Parathyroid adenoma (tissue), 2 donors: ENCODE data around the gene FMNL2.
"Not testable (repeated sequence)": the region's sequence is repeated elsewhere in the genome, so short reads cannot be mapped to it uniquely, and the experiment has no call there.

Source experiments
- H2AFZ ChIP-seq: fragments of 300-600 bp; sonication (generic); one replicate; pipeline ENCODE4 v1.7.0; 2017; ENCODE audit warnings: antibody characterized with exemption, mild to moderate bottlenecking
- H3K27ac ChIP-seq: fragments of 300-600 bp; sonication (generic); one replicate; pipeline ENCODE4 v1.7.0; 2017
- H3K27me3 ChIP-seq: fragments of 300-600 bp; sonication (generic); one replicate; pipeline ENCODE4 v1.7.0; 2017; ENCODE audit warnings: low read length; ENCODE audit not compliant: control insufficient read depth, insufficient read depth
- H3K36me3 ChIP-seq: fragments of 300-600 bp; sonication (generic); one replicate; pipeline ENCODE4 v1.7.0; 2017; ENCODE audit warnings: low read length; ENCODE audit not compliant: control insufficient read depth, insufficient read depth
- H3K4me1 ChIP-seq: fragments of 300-600 bp; sonication (generic); one replicate; pipeline ENCODE4 v1.7.0; 2017; ENCODE audit warnings: control low read depth
- H3K4me2 ChIP-seq: fragments of 300-600 bp; sonication (generic); one replicate; pipeline ENCODE4 v1.7.0; 2017; ENCODE audit warnings: low read length
- H3K4me3 ChIP-seq: fragments of 300-600 bp; sonication (generic); one replicate; pipeline ENCODE4 v1.7.0; 2017; ENCODE audit warnings: low read depth, low read length
- H3K79me2 ChIP-seq: fragments of 300-600 bp; sonication (generic); one replicate; pipeline ENCODE4 v1.7.0; 2017; ENCODE audit warnings: control low read depth
- H3K9ac ChIP-seq: fragments of 300-600 bp; sonication (generic); one replicate; pipeline ENCODE4 v1.7.0; 2017; ENCODE audit warnings: mild to moderate bottlenecking
- H3K9me3 ChIP-seq: fragments of 300-600 bp; sonication (generic); one replicate; pipeline ENCODE4 v1.7.0; 2017; ENCODE audit warnings: low read length; ENCODE audit not compliant: control insufficient read depth
- TF ChIP-seq, protein P1 (sequence below): fragments of 300-600 bp; sonication (generic); IDR thresholded peaks from one replicate; pipeline ENCODE4 v1.7.0; 2017; ENCODE audit warnings: antibody characterized with exemption, mild to moderate bottlenecking
- donor health status: primary hyperparathyroidism.

Gene FMNL2

DNA sequence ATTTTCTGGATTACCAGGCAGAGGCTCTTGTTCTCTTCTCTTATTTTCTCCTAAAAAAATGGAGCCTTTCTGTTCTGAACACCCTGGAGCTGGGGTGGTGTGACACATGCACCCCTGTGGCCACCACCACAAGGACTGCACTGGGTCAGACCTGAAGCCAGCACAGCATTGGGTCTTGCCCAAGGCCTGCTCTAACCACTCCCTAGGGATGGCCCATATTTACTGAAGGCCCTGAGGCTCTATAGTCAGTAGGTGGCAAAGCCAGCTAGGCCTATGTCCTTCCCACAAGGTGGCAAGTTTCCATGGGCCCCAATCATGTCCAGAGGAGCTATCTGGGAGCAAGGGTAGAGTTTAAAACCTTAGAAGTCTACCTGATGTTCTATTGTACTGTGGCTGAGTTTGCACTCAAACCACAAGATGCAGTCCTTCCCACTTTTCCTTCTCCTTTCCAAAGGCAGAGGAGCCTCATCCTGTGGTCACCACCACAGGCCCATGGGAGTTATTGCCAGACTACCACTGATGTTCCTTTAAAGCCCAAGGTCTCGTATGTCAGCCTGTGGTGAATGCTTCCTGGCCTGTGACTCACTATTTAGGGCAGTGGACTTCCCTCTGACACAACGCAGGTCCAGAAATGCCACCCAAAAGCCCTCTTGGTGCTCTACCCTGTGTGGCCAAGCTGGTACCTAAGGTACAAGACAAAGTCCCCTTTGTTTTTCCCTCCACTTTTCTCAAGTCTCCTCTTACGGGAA lies 15.0 kb upstream of the FMNL2 start:
- Histone ChIP-seq H3K4me1 (no peaks in the 10 kb centered on the region), H3K79me2 (no peaks in the 10 kb centered on the region), H2AFZ (no peak overlapping the region), H3K36me3 (no peaks in the 10 kb centered on the region), H3K27me3 (no peaks in the 10 kb centered on the region), H3K9me3 (no peaks in the 10 kb centered on the region), H3K27ac (no peak overlapping the region), H3K4me3 (no peak overlapping the region), H3K9ac (no peak overlapping the region), H3K4me2 (no peak overlapping the region)
- TF ChIP-seq, protein P1, sequence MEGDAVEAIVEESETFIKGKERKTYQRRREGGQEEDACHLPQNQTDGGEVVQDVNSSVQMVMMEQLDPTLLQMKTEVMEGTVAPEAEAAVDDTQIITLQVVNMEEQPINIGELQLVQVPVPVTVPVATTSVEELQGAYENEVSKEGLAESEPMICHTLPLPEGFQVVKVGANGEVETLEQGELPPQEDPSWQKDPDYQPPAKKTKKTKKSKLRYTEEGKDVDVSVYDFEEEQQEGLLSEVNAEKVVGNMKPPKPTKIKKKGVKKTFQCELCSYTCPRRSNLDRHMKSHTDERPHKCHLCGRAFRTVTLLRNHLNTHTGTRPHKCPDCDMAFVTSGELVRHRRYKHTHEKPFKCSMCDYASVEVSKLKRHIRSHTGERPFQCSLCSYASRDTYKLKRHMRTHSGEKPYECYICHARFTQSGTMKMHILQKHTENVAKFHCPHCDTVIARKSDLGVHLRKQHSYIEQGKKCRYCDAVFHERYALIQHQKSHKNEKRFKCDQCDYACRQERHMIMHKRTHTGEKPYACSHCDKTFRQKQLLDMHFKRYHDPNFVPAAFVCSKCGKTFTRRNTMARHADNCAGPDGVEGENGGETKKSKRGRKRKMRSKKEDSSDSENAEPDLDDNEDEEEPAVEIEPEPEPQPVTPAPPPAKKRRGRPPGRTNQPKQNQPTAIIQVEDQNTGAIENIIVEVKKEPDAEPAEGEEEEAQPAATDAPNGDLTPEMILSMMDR = no peak

DNA sequence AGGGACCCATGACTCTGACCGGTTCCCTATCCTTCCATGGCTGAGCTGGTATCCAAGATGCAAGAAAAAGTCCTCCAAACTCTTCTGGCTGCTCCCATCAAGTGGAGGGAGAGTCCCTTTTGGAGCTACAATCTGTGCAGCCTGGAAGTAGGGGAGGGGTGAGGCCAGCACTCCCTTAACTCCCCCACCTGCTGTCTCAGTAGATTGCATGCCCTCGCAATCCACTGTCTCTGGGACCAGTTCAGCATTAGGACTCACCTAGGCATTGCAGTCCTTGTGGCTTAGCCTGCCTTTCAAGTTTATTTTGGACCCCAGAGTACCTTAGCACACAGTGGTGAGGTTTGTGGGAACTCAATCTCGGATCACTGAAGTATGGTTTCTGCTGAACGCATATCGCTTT lies 14.2 kb upstream of the FMNL2 start:
- H2AFZ ChIP-seq = no peak overlapping the region
- H3K4me2 ChIP-seq = no peak overlapping the region
- TF ChIP-seq, protein P1 = no peak
- H3K79me2 ChIP-seq = no peaks in the 10 kb centered on the region
- no peaks in the 10 kb centered on the region for H3K4me1 ChIP-seq
- no peaks in the 10 kb centered on the region for H3K36me3 ChIP-seq
- H3K9ac ChIP-seq = no peak overlapping the region
- H3K27me3 ChIP-seq = no peaks in the 10 kb centered on the region
- no peak overlapping the region for H3K27ac ChIP-seq
- H3K4me3 ChIP-seq = no peak overlapping the region
- no peaks in the 10 kb centered on the region for H3K9me3 ChIP-seq

DNA sequence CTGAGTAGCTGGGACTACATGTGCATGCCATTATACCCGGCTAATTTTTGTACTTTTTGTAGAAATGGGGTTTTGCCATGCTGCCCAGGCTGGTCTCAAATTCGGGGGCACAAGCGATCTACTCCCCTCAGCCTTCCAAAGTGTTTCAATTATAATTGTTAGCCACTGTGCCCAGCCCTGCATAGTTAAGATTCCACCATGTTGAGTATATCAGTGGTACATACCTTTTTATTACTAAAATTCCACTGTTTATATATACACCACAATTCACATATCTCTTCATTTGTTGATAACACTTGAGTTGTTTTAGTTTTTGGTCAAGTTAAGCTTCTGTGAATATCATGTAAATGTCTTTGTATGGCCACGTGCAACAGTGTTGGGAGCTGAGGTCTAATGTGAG lies 12.8 kb upstream of the FMNL2 start:
- Histone ChIP-seq H2AFZ (no peak overlapping the region), H3K27me3 (no peaks in the 10 kb centered on the region), H3K79me2 (no peaks in the 10 kb centered on the region), H3K36me3 (no peaks in the 10 kb centered on the region), H3K4me1 (no peaks in the 10 kb centered on the region), H3K9ac (no peak overlapping the region), H3K4me2 (no peak overlapping the region), H3K9me3 (no peaks in the 10 kb centered on the region), H3K4me3 (no peak overlapping the region), H3K27ac (no peak overlapping the region)
- TF ChIP-seq, protein P1 = no peak

DNA sequence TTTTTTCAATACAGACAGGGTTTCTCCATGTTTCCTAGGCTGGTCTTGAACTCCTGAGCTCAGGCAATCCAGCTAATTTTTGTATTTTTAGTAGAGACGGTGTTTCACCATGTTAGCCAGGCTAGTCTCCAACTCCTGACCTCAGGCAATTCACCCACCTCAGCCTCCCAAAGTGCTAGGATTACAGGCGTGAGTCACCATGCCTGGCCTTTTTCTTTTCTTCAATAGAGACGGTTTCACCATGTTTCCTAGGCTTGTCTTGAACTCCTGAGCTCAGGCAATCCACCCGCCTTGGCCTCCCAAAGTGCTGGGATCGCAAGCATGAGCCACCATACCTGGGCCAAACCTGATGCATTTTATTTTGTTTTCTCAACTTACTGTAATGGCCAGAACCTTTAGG lies 9.8 kb upstream of the FMNL2 start:
- H3K4me1 ChIP-seq, H3K27me3 ChIP-seq, H3K4me2 ChIP-seq, H3K4me3 ChIP-seq, H3K9ac ChIP-seq, H3K27ac ChIP-seq, H3K36me3 ChIP-seq, H3K79me2 ChIP-seq, H2AFZ ChIP-seq, H3K9me3 ChIP-seq: not testable (repeated sequence)

DNA sequence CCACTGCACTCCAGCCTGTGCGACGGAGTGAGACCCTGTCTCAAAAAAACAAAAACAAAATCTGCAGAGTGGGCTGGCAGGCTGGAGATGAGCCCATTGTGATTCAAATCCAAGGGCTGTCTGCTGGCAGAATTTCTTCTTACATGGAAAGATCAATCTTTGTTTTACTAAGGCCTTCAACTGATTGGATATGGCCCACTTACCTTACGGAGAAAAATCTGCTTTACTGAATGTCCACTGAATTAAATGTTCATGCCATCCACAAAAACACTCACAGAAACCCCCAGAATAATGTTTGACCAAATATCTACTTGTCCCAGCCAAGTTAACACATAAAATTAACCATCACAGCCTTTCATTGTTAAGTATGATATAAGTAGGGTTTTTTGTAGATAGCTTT lies 8.3 kb upstream of the FMNL2 start:
- TF ChIP-seq, protein P1 = no peak
- Histone ChIP-seq H2AFZ (no peak overlapping the region), H3K4me2 (no peak overlapping the region), H3K27me3 (no peaks in the 10 kb centered on the region), H3K4me3 (no peak overlapping the region), H3K36me3 (no peaks in the 10 kb centered on the region), H3K27ac (no peak overlapping the region), H3K9ac (no peak overlapping the region), H3K9me3 (no peaks in the 10 kb centered on the region), H3K4me1 (no peaks in the 10 kb centered on the region), H3K79me2 (no peaks in the 10 kb centered on the region)
